Activated naive CD4-positive, alpha-beta T cell treated with anti-CD3 and anti-CD28 coated beads, Interleukin-2, amount 10 ng/mL, durations not matched to agents 7 days and 5 days (primary cell): Measurements from ENCODE around the gene RAB14.
"Not testable (repeated sequence)": the region's sequence is repeated elsewhere in the genome, so short reads cannot be mapped to it uniquely, and the experiment has no call there.

ENCODE experiments used
- CTCF ChIA-PET: fragments of 350-600 bp; sonication (Branson Sonifier 250); formaldehyde crosslinking; loops from one replicate; lab custom pipeline; 2021; ENCODE audit warnings: antibody characterized with exemption; lab: Charles Lee
- DNase-seq: peaks from one replicate; pipeline ENCODE4 v3.0.0-alpha.2; 2020
- H3K27ac Mint-ChIP-seq: one replicate; pipeline ENCODE4 v1.8.0; 2021; ENCODE audit warnings: mild to moderate bottlenecking, moderate library complexity, mixed read lengths
- H3K27me3 Mint-ChIP-seq: one replicate; pipeline ENCODE4 v1.8.0; 2021; ENCODE audit warnings: mild to moderate bottlenecking, mixed read lengths
- H3K36me3 Mint-ChIP-seq: one replicate; pipeline ENCODE4 v1.8.0; 2021; ENCODE audit warnings: mixed read lengths
- H3K4me1 Mint-ChIP-seq: one replicate; pipeline ENCODE4 v1.8.0; 2021; ENCODE audit warnings: mixed read lengths
- H3K4me3 Mint-ChIP-seq: one replicate; pipeline ENCODE4 v1.8.0; 2021; ENCODE audit warnings: mild to moderate bottlenecking, moderate library complexity, mixed read lengths
- H3K9me3 Mint-ChIP-seq: one replicate; pipeline ENCODE4 v1.8.0; 2021; ENCODE audit warnings: mixed read lengths

The RAB14 gene

DNA sequence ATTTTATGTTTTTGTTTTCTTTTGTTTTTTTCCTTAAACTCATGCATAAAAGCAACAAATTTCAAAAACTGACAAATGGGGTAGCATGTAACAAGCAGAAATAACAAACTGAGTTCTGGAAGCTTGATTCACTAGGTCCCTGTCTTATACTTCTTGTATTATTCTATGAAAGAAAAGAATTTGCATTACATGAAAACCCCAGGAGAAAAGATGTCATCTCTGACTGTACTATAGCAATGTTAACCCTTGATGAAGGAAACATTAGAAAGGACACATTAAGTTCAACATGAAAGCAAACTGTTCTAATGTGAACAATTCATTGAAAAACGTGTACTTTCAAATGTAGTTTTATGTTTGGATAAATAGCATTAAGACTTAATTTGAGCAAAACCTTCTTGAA is 9.2 kb downstream of the RAB14 start:
- CTCF ChIA-PET: no interaction called here
- Mint-ChIP-seq H3K27me3 (no peaks in the 10 kb centered on the region), H3K27ac (no peak overlapping the region), H3K36me3 (peaks cover 24% of the 10 kb centered on the region), H3K4me1 (peaks cover 66% of the 10 kb centered on the region), H3K9me3 (no peaks in the 10 kb centered on the region), H3K4me3 (no peak overlapping the region)
- DNase-seq: no peak

DNA sequence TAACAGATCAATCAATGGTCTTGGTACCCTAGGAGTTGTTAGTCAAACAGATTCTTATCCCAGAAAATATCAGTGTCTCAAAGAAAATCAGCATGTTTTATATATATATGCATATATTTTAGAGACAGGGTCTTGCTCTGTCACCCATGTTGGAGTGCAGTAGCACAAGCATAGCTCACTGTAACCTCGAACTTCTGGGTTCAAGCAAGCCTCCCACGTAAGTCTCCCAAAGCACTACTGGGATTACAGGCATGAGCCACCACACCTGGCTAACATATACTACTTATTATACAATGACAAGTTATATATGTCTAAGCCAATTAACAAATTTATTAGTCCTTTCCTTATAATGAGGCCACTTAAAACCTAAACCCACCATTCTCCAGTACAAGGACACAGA is 10.4 kb downstream of the RAB14 start:
- no peak for DNase-seq
- no peaks in the 10 kb centered on the region for H3K27me3 Mint-ChIP-seq
- H3K4me1 Mint-ChIP-seq: peaks cover 61% of the 10 kb centered on the region
- CTCF ChIA-PET: no interaction called here
- no peak overlapping the region for H3K4me3 Mint-ChIP-seq
- no peaks in the 10 kb centered on the region for H3K9me3 Mint-ChIP-seq
- no peak overlapping the region for H3K27ac Mint-ChIP-seq
- peaks cover 23% of the 10 kb centered on the region for H3K36me3 Mint-ChIP-seq

DNA sequence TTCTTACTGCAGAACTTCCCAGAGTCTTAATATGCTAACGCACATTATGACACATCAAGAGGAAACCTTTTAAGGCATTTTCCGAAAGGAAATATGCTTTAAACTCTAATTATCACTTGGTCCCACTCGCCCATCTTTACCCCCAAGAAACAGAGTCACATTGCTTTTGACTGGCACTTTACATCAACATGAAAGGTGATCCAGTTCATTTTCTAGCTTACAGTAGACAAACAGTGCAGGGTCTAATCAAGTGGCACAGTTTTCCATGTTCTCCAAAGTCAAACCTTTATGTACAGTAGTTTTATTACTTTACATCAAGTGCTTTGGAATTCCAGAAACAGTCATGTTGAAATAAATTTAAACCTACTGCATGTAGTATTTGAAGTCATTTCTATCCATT is 12.0 kb downstream of the RAB14 start:
- Mint-ChIP-seq H3K36me3 (peaks cover 36% of the 10 kb centered on the region), H3K4me3 (no peak overlapping the region), H3K27ac (no peak overlapping the region), H3K9me3 (no peaks in the 10 kb centered on the region), H3K27me3 (no peaks in the 10 kb centered on the region), H3K4me1 (peaks cover 55% of the 10 kb centered on the region)
- CTCF ChIA-PET: interaction anchor here (1.9 to 2.1 kb wide), 2 partner anchors 9 to 19 kb away, joined by 5 to 8 read pairs; no protein-coding TSS in a partner anchor
- DNase-seq: no peak

DNA sequence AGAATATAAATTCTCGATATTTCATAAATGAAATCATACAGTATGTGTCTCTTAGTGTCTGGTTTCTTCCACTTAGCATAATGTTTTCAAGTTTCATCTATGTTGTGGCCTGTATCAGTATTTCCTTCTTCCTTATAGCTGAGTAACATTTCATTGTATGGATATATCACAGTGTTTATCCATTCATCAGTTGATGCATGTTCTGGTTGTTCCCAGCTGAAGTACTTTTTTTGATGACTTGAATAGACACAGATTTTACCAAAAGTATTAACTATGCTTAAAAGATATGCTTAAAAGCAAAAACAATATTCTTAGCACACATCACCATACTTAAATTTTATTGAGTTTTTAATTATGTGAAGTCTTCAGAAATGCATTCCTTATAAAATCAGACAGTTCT is 12.7 kb downstream of the RAB14 start:
- Mint-ChIP-seq H3K27me3 (no peaks in the 10 kb centered on the region), H3K9me3 (no peaks in the 10 kb centered on the region), H3K4me3 (no peak overlapping the region), H3K4me1 (peaks cover 52% of the 10 kb centered on the region), H3K27ac (no peak overlapping the region), H3K36me3 (peaks cover 40% of the 10 kb centered on the region)
- DNase-seq: no peak
- CTCF ChIA-PET: interaction anchor here (1.6 to 2.1 kb wide), 3 partner anchors 10 to 18 kb away, joined by 3 to 8 read pairs (median 5); partner anchors contain the start of gene RAB14

DNA sequence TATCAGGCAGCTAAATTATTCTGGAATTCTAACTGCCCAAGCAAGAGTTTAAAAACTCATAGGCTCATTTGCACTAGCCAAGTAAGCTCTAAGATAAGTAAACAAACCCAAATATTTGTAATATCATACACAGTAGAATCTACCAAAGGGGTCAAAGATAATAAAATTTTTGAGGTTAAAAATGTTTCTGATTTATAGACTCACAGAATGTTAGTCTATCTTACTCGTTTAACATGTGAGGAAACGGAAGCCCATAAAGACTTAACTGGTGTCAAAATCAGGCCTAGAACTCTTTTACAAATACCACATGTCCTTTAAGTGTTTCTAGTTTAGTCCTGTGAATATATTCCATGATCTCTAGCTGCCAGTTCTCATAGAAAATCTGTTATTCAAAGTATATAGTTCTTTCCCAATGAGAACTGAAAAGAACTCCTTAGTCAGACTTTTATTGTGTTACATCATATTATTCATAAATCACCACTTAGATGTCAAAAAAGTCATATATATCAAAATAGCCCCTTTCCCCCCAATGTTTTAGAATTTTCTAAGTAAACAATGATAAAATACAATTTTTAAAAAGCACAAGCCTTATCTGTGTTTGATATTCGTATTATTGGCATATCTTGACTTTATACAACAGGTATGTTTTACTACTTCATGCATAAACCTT is 13.9 kb downstream of the RAB14 start:
- Mint-ChIP-seq H3K27me3 (no peaks in the 10 kb centered on the region), H3K4me3 (no peak overlapping the region), H3K36me3 (peaks cover 48% of the 10 kb centered on the region), H3K9me3 (no peaks in the 10 kb centered on the region), H3K4me1 (peaks cover 45% of the 10 kb centered on the region), H3K27ac (no peak overlapping the region)
- CTCF ChIA-PET: interaction anchor here (1.2 to 1.6 kb wide), 2 partner anchors 14 to 21 kb away, joined by 3 read pairs; partner anchors contain the start of gene RAB14
- no peak for DNase-seq

DNA sequence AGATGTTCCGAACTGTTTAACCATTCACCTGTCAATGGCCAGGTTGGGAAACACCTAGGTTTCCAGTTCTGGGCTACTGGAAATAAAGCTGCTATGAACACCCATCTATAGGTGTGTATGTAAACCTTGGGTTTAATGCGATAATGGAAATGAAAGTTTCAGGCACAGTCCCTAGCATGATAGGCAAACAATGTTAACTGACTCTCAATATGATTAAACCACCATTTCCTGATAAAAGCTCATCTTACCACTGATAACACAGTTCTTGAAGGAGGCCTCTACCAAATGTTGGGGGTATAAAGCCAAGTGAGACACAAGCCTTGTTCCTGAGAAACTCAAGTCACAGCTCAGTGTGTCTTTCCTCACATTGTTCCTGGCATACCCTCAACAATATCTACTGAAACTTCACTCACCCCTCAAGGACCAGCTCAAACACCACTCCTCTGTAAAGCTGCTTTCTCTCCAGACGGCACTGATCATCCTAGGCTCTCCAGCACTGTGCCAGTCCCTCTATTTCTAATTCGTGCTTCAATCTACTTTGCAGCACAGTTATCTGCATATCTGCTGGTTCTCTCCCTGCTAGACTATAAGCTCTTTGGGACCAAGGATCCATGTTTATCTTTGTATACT is 15.8 kb downstream of the RAB14 start:
- H3K27me3 Mint-ChIP-seq: no peaks in the 10 kb centered on the region
- peaks cover 37% of the 10 kb centered on the region for H3K4me1 Mint-ChIP-seq
- no peak overlapping the region for H3K27ac Mint-ChIP-seq
- H3K9me3 Mint-ChIP-seq: no peaks in the 10 kb centered on the region
- no peak for DNase-seq
- CTCF ChIA-PET: interaction anchor here (0.9 to 1.8 kb wide), 3 partner anchors 10 to 17 kb away, joined by 3 to 7 read pairs (median 4); no protein-coding TSS in a partner anchor
- peaks cover 62% of the 10 kb centered on the region for H3K36me3 Mint-ChIP-seq
- no peak overlapping the region for H3K4me3 Mint-ChIP-seq

DNA sequence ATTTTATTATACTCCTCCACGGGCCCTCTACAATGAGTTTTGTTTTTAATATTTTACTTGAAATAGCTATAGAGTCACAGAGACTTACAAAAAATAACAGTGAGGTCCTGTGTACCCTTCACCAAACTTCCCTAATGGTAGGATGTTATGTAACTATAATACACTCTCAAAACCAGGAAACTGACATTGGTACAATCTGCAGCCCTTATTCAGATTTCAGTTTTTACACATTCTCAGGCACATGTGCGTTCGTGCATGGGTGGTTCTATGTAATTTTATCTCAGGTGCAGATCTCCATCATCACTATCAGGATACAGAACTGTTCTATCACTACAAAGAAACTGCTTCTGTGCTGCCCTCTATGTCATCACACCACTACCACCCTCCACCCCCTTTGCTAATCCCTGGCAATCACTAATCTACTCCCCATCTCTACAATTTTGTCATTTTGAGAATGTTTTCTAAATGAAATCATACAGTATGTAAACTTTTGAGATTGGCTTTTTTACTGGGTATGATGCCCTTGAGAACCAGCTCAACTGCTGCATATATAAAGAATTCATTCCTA is 16.4 kb downstream of the RAB14 start:
- CTCF ChIA-PET: interaction anchor here (1.4 to 1.8 kb wide), 2 partner anchors 14 to 16 kb away, joined by 4 to 7 read pairs; no protein-coding TSS in a partner anchor
- DNase-seq: no peak
- Mint-ChIP-seq H3K4me3 (no peak overlapping the region), H3K36me3 (peaks cover 59% of the 10 kb centered on the region), H3K27me3 (no peaks in the 10 kb centered on the region), H3K27ac (no peak overlapping the region), H3K9me3 (no peaks in the 10 kb centered on the region), H3K4me1 (peaks cover 31% of the 10 kb centered on the region)

DNA sequence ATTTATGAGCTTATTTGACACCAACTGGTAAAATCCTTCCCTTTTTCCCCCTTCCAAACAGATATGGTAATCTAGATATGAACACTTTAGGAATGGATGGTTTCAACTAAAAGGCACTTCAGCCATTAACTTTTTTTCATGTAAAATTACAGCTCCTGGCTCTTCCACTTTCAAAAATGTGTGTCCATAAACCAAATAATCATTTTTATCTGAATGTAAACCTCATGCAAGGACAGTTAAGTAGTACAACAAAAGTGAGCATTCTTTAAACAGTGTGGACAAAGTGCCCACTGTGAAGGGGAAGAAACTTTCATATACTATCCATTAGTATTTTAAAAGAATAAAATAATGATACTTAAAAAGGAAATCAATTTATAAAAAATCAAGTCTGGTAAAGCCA is 17.2 kb downstream of the RAB14 start:
- Mint-ChIP-seq H3K36me3 (peaks cover 59% of the 10 kb centered on the region), H3K27me3 (no peaks in the 10 kb centered on the region), H3K9me3 (no peaks in the 10 kb centered on the region), H3K27ac (no peak overlapping the region), H3K4me1 (peaks cover 27% of the 10 kb centered on the region), H3K4me3 (no peak overlapping the region)
- DNase-seq: no peak
- CTCF ChIA-PET: interaction anchor here (1.0 to 1.8 kb wide), 3 partner anchors 9 to 16 kb away, joined by 4 to 8 read pairs (median 5); no protein-coding TSS in a partner anchor

DNA sequence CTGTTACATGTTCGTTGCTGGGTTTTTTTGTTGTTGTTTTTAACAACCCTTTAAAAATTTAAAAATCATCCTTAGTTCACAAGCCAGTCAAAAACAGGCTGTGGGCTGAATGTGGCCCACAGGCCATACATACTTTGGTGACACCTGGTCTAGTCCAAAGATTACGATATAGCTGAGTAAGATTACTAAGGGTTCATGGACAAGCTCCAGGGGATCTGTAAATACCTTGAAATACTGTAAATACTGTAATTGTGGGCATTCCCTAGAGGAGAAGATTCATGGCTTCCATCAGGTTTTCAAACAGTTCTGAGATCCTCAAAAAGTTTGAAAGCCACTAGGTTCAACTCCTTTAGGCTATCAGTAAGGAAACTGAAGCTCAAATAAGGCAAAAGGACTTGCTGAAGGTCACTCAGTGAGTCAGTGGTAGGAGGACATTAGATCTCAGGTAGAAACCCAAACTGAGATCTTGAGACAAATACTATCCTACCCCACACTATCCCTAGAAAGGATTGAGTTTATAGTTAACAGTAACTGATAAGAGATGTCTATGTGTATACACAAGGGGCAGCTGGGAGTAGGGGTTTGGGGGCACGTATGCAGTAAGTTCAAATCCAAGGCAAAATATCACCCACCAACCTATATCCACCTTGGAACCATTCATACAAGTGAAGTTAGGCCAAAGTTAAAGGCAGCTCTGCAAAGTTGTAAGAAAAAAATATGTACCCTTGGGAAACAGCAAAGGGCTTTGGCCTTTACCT is 17.8 kb downstream of the RAB14 start:
- CTCF ChIA-PET: interaction anchor here (1.0 to 1.8 kb wide), 3 partner anchors 8 to 15 kb away, joined by 4 to 8 read pairs (median 5); no protein-coding TSS in a partner anchor
- Mint-ChIP-seq H3K4me1 (peaks cover 24% of the 10 kb centered on the region), H3K27me3 (no peaks in the 10 kb centered on the region), H3K9me3 (no peaks in the 10 kb centered on the region), H3K36me3 (peaks cover 55% of the 10 kb centered on the region), H3K4me3 (no peak overlapping the region), H3K27ac (no peak overlapping the region)
- no peak for DNase-seq

DNA sequence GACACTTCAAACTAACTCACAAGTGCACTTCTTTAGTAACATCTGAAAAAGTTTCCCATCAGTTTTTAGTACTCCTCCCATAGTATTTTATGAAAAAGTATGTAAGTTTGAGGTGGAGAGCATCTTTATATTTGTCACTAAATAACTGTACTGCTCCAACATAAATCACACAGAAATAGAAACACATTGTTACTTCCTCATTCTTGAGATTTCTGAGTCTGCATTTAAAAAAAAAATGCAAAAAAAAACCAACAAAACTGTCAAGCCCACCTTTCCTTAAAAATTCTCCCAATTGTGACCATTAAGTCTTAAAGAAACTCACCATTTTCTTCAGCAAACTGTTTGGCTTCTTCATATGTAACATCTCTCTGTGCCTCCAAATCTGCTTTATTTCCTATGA is 18.7 kb downstream of the RAB14 start:
- H3K4me3 Mint-ChIP-seq: no peak overlapping the region

DNA sequence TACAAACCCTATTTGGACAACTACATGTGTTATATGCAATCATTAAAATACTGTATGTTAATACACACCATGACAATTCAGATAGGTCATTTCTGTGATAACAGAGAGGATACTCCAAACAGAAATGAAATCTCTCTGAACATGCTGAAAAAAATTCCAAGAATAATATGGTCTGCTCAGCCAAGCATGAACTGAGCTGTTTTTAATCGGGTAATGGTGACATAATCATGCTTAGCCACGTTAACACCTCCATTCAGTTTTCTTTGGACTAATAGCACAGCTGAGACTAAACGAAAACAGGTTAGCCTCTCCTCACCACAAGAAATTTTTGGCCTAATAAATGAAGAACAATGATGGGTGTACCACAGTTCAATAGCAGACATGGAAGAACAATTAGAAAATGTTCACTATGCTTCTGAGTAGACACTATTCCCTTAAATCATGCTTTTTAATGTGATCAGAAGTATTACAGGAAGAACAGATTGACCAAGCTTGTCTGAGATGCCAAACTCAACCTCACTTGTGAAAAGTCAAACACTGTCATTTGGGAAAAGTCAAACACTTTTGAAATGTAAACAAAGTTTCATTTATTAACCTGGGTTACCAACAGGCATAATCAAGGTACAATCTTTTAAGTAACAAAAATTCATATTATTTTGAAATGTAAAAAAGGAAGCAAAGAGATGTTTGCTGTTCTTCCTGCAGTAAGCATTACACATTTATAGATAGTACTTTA is 19.4 kb downstream of the RAB14 start:
- H3K9me3 Mint-ChIP-seq: no peaks in the 10 kb centered on the region
- peak overlapping the region; percentile 34 for H3K27ac Mint-ChIP-seq
- DNase-seq: no peak
- H3K36me3 Mint-ChIP-seq: peaks cover 59% of the 10 kb centered on the region
- no peak overlapping the region for H3K4me3 Mint-ChIP-seq
- peaks cover 13% of the 10 kb centered on the region for H3K4me1 Mint-ChIP-seq
- H3K27me3 Mint-ChIP-seq: no peaks in the 10 kb centered on the region
- CTCF ChIA-PET: no interaction called here

More for the DNA sequence above, 18.7 kb downstream of the RAB14 start:
- Mint-ChIP-seq H3K27me3 (no peaks in the 10 kb centered on the region), H3K4me1 (peaks cover 20% of the 10 kb centered on the region), H3K27ac (peak overlapping the region; percentile 75), H3K9me3 (no peaks in the 10 kb centered on the region), H3K36me3 (peaks cover 57% of the 10 kb centered on the region)
- CTCF ChIA-PET: interaction anchor here (1.8 kb wide), 1 partner anchor 14 kb away, joined by 5 read pairs; no protein-coding TSS in a partner anchor
- no peak for DNase-seq

DNA sequence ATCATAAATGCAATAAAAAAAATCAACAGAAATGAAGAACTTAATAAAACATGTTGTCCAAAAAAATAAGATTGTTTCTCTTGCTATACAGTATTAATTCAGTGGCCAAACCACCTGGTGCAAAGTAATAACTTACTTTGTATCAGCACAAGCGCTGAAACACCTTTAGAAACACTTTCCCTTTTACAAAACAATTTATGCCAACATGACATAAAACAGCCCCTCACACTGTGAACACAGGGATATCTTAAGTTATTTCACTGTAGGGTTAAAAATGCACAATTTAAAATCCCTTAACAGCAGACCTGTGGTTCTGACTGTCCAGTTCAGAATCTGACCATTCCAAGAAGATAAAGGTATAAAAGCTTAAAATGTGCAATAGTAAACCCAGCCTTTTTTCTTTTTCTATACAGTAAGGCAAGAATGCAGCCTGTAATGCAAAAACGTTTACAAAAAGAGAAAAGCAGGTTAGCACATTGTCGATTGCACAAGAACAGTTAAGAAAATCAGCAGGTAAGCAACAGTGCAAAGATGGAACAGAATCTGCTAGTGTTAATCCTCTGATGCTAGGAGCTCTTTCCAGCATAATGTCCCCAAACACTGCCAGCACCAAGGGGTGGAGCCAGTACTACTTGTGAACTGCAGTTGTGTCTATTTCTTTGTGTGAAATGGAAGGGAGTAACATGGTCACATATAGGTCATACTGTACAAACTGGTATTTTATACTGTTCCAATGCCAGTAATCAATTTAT is 21.6 kb downstream of the RAB14 start:
- Mint-ChIP-seq H3K27me3 (no peaks in the 10 kb centered on the region), H3K9me3 (no peaks in the 10 kb centered on the region), H3K27ac (peak overlapping the region; percentile 14), H3K36me3 (peaks cover 62% of the 10 kb centered on the region), H3K4me1 (peaks cover 3% of the 10 kb centered on the region), H3K4me3 (no peak overlapping the region)
- CTCF ChIA-PET: interaction anchor here (2.1 kb wide), 1 partner anchor 10 kb away, joined by 7 read pairs; no protein-coding TSS in a partner anchor
- DNase-seq: no peak

DNA sequence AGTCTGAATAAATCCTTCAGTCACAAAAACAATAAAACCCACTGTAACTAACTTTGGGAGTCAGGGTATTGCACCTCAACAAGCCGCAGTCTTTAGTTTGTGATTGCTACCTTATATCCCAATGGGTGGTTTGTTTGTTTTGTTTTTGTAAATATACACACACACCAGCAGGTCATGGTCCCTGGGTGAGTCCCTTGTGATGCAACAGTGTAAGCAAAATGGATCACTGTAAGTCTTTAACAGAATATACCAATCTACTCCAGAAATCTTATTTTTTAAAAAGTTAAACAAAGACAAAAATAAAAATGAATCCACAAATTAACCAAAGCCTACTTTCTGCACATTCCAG is 22.3 kb downstream of the RAB14 start:
- H3K4me1 Mint-ChIP-seq, H3K27me3 Mint-ChIP-seq, DNase-seq, CTCF ChIA-PET, H3K9me3 Mint-ChIP-seq, H3K27ac Mint-ChIP-seq, H3K4me3 Mint-ChIP-seq: not testable (repeated sequence)
- peaks cover 62% of the 10 kb centered on the region for H3K36me3 Mint-ChIP-seq
